Ovary (tissue), 3 donors: Measurements from ENCODE around the gene ATP5ME.

Experiments used
- CTCF ChIP-seq, 3 donors: fragments of 450-650 bp in 2 of 3; fragments of 200-600 bp in 1 of 3; IDR thresholded peaks; one replicate each; pipeline versions ENCODE4 v1.5.1 to v1.8.0; 2016 to 2022; ENCODE audit warnings: antibody characterized with exemption in 3 of 3, mild to moderate bottlenecking in 1 of 3
- POLR2A ChIP-seq: fragments of 450-650 bp; IDR thresholded peaks from one replicate; pipeline ENCODE4 v1.6.1; 2017; ENCODE audit warnings: antibody characterized with exemption, mild to moderate bottlenecking, moderate library complexity
- donor health status: DM: no; HTN: no; CAD: no.

- TF ChIP-seq CTCF (IDR thresholded peaks at IDR 0.05) (no peak), POLR2A (no peak)
Measured at GRCh38 chr4:636628-637159, 37.4 kb downstream of the ATP5ME start.
